Left lung (tissue), 10 donors: ENCODE results near the gene DNAJB1. TPM values are rescaled to one million over a fixed set of nuclear protein-coding genes. Genes with fewer than 3 reads are reported as not detected.

Experiments used
- ATAC-seq: fragments of 200-7000 bp; cut with Tn5 transposase; one replicate; pipeline ENCODE4 v1.9.1; 2020; ENCODE audit warnings: moderate library complexity
- DNase-seq, 4 donors: peaks; one replicate each; pipeline ENCODE4 v3.0.0-alpha.2; 2013 to 2020
- H3K27ac ChIP-seq, 2 donors: fragments of 200-600 bp; sonication (generic) in 1 of 2; one replicate each; pipeline versions ENCODE4 v1.5.0 to v1.8.0; 2020 to 2021
- H3K27me3 ChIP-seq, 2 donors: fragments of 200-600 bp; sonication (generic) in 1 of 2; one replicate each; pipeline versions ENCODE4 v1.5.0 to v1.8.0; 2020 to 2021
- H3K36me3 ChIP-seq, 2 donors: fragments of 200-600 bp; sonication (generic) in 1 of 2; one replicate each; pipeline versions ENCODE4 v1.5.0 to v1.8.0; 2020 to 2021
- H3K4me1 ChIP-seq, 2 donors: fragments of 200-600 bp; one replicate each; pipeline ENCODE4 v1.8.0; 2021
- H3K4me3 ChIP-seq, 2 donors: fragments of 200-600 bp; sonication (generic) in 1 of 2; one replicate each; pipeline versions ENCODE4 v1.5.0 to v1.8.0; 2020 to 2021; ENCODE audit warnings: mild to moderate bottlenecking in 1 of 2
- H3K9me3 ChIP-seq, 2 donors: fragments of 200-600 bp; sonication (generic) in 1 of 2; one replicate each; pipeline versions ENCODE4 v1.5.0 to v1.8.0; 2020 to 2021
- CTCF ChIP-seq, 2 donors: fragments of 200-600 bp; sonication (generic) in 1 of 2; IDR thresholded peaks; one replicate each; pipeline versions ENCODE4 v1.5.0 to v1.8.0; 2021; ENCODE audit warnings: antibody characterized with exemption in 2 of 2
- intact Hi-C, 2 donors: fragments of 100-400 bp; cut with DNase I; formaldehyde crosslinking; loops; one replicate each; pipeline versions ENCODE4 v1.11.2 to v1.14.2; 2022
- polyA plus RNA-seq, 6 donors: library from polyadenylated mRNA; unstranded; fragments of 120-200 nt; gene quantifications; one replicate each; pipeline ENCODE4 v1.2.1, GENCODE V29; 2013; ENCODE audit not compliant: insufficient read length in 6 of 6
- total RNA-seq, 2 donors: library from RNA; stranded (reverse); fragmentation: NEBNext Ultra II Directional; extraction: Animal tissue kit (Norgen Biotek cat#: 25700); gene quantifications; one replicate each; pipeline ENCODE4 v1.2.1, GENCODE V29; 2021
- donor health status: DM: no; HTN: yes; CAD: no.
- donor health status: DM: no; HTN: no; CAD: no.

DNAJB1 gene
- total and polyA plus RNA-seq, 8 donors = 70.8 to 110 (median 91.5) TPM

- H3K4me1 ChIP-seq = peaks cover 4 to 27% of the 10 kb centered on the region in 2 donors
- peak in 1 of 2 donors; percentile 15 for TF ChIP-seq CTCF (IDR thresholded peaks at IDR 0.05)
- H3K36me3 ChIP-seq = no peaks in the 10 kb centered on the region
- peak within 1 kb of the TSS; percentile 65 to 87 for H3K4me3 ChIP-seq
- no peaks in the 10 kb centered on the region for H3K27me3 ChIP-seq
- peak within 1 kb of the TSS; percentile 93 to 94 for H3K27ac ChIP-seq
- DNase-seq = peak; percentile 99 to 100 (median 100)
- no peaks in the 10 kb centered on the region for H3K9me3 ChIP-seq
- peak; percentile 98 for ATAC-seq
- intact Hi-C loops = no loop called here
Observed at GRCh38 chr19:14529254-14530004, 11.2 kb upstream of the DNAJB1 start, which contains the start of gene TECR. Gene TECR (plus strand): TSS chr19:14529594. CDS start chr19:14529697, 103 bp downstream.

- H3K36me3 ChIP-seq = no peaks in the 10 kb centered on the region
- no peaks in the 10 kb centered on the region for H3K9me3 ChIP-seq
- ATAC-seq (no peak), DNase-seq (peak in 2 of 4 donors; percentile 40 to 74)
- TF ChIP-seq CTCF (IDR thresholded peaks at IDR 0.05) = no peak
- intact Hi-C loops = no loop called here
- peaks cover 4 to 27% of the 10 kb centered on the region in 2 donors for H3K4me1 ChIP-seq
- peak overlapping the region in 1 of 2 donors; percentile 94 for H3K27ac ChIP-seq
- H3K27me3 ChIP-seq = no peaks in the 10 kb centered on the region
- peak overlapping the region; percentile 64 to 65 for H3K4me3 ChIP-seq
Observed at GRCh38 chr19:14528419-14529253, 10.4 kb upstream of the DNAJB1 start.

- TF ChIP-seq CTCF (IDR thresholded peaks at IDR 0.05) = no peak
- no peak overlapping the region for H3K27ac ChIP-seq
- peaks cover 4 to 14% of the 10 kb centered on the region in 2 donors for H3K4me1 ChIP-seq
- DNase-seq (no peak), ATAC-seq (no peak)
- H3K27me3 ChIP-seq = no peaks in the 10 kb centered on the region
- intact Hi-C loops = no loop called here
- no peaks in the 10 kb centered on the region for H3K9me3 ChIP-seq
- no peaks in the 10 kb centered on the region for H3K36me3 ChIP-seq
- H3K4me3 ChIP-seq = no peak overlapping the region
Observed at GRCh38 chr19:14526423-14526822, 8.2 kb upstream of the DNAJB1 start.

- H3K27me3 ChIP-seq = no peaks in the 10 kb centered on the region
- no peak overlapping the region for H3K27ac ChIP-seq
- TF ChIP-seq CTCF (IDR thresholded peaks at IDR 0.05) = no peak
- peaks cover 4 to 7% of the 10 kb centered on the region in 2 donors for H3K4me1 ChIP-seq
- H3K4me3 ChIP-seq = no peak overlapping the region
- no peaks in the 10 kb centered on the region for H3K36me3 ChIP-seq
- intact Hi-C loops = no loop called here
- no peaks in the 10 kb centered on the region for H3K9me3 ChIP-seq
- DNase-seq = no peak
- ATAC-seq = no peak
Observed at GRCh38 chr19:14525729-14526128, 7.5 kb upstream of the DNAJB1 start.

GRCh38 chr19:14520543-14520942, 2.3 kb upstream of the DNAJB1 start:
- Histone ChIP-seq H3K36me3 (peaks cover 0 to 13% of the 10 kb centered on the region in 2 donors), H3K4me3 (no peak overlapping the region), H3K4me1 (peaks cover 11 to 36% of the 10 kb centered on the region in 2 donors), H3K9me3 (no peaks in the 10 kb centered on the region), H3K27ac (peak overlapping the region in 1 of 2 donors; percentile 99), H3K27me3 (no peaks in the 10 kb centered on the region)
- intact Hi-C loops = no loop called here
- ATAC-seq (no peak), DNase-seq (no peak)
- no peak for TF ChIP-seq CTCF (IDR thresholded peaks at IDR 0.05)
